HEK293T (cell line): ENCODE results near the gene ETF1.

ENCODE experiments used
- ELF4 ChIP-seq: fragments of 450-650 bp; IDR thresholded peaks from 2 replicates; pipeline ENCODE4 v1.6.1; 2017; ENCODE audit warnings: antibody characterized with exemption
- FOXM1 ChIP-seq: fragments of 450-650 bp; IDR thresholded peaks from 2 replicates; pipeline ENCODE4 v1.6.1; 2017; ENCODE audit warnings: mild to moderate bottlenecking, borderline replicate concordance
- SP1 ChIP-seq: fragments of 450-650 bp; IDR thresholded peaks from 2 replicates; pipeline ENCODE4 v1.6.1; 2017
- SUZ12 ChIP-seq: fragments of 450-650 bp; IDR thresholded peaks from 2 replicates; pipeline ENCODE4 v1.6.1; 2016; ENCODE audit warnings: mild to moderate bottlenecking
- TF ChIP-seq, protein P1 (sequence below): fragments of 450-650 bp; IDR thresholded peaks from 2 replicates; pipeline ENCODE4 v1.6.1; 2016

DNA sequence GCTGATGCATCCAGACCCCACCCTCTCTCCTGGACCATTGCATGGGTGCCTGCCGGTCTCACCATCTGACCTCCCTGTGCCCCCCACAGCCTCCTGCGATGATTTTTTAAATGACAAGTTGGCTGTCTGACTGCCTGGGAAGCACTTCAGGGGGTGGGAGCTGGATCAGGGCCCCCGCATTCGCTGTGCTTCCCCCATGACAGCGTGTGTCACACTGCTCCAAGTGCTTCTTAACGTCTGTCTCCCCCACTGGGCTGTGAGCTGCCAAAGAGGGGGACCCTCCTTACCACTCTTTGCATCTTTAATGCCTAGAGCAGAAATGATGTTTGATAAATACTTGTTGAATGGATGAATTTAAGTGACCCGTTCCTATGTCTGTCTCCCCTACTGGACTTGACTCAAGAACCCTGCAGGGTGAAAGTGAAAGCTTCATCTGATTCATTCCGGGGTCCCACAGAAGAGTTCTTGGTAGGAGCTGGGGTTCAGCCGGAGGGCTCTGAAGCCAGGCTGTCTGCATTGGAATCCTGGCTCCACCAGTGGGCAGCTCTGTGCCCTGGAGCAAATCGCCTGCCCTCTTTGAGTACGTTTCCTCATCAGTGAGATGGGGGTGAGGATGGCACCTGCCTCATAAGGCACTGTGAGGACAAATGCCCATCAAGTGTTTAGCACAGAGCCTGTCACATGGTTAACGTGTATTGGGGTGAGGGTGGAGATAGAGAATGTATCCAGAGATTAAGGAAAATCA is 85.3 kb downstream of the ETF1 start:
- TF ChIP-seq, protein P1, sequence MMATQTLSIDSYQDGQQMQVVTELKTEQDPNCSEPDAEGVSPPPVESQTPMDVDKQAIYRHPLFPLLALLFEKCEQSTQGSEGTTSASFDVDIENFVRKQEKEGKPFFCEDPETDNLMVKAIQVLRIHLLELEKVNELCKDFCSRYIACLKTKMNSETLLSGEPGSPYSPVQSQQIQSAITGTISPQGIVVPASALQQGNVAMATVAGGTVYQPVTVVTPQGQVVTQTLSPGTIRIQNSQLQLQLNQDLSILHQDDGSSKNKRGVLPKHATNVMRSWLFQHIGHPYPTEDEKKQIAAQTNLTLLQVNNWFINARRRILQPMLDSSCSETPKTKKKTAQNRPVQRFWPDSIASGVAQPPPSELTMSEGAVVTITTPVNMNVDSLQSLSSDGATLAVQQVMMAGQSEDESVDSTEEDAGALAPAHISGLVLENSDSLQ, result no peak
- TF ChIP-seq SUZ12 (no peak), SP1 (no peak), FOXM1 (no peak), ELF4 (no peak)
